SK-N-SH treated with all-trans-retinoic acid at 6 μM for 48 hours (cell line): ENCODE measurements around the gene MAPK6.

Source experiments
- PATZ1 ChIP-seq: fragments of 250-450 bp; sonication (Bioruptor Pico); IDR thresholded peaks from 2 replicates; pipeline ENCODE4 v1.8.0; 2020; ENCODE audit warnings: mild to moderate bottlenecking, moderate library complexity, borderline replicate concordance
- POU6F1 ChIP-seq: fragments of 250-450 bp; sonication (Bioruptor Pico); IDR thresholded peaks from 2 replicates; pipeline ENCODE4 v1.8.0; 2021; ENCODE audit warnings: low read depth, mild to moderate bottlenecking, moderate library complexity, borderline replicate concordance
- ZNF565 ChIP-seq: fragments of 450-650 bp; formaldehyde crosslinking; conservative IDR thresholded peaks from 2 replicates; pipeline ENCODE4 v1.5.0; 2020; ENCODE audit warnings: low read depth, mild to moderate bottlenecking, moderate library complexity

GRCh38 chr15:52102463-52102862, 83.4 kb downstream of the MAPK6 start:
- TF ChIP-seq ZNF565 (CRISPR knock-in tag) = no peak
- TF ChIP-seq POU6F1 = no peak
- TF ChIP-seq PATZ1 = no peak
